ENCODE measurements around the gene LDLRAD3. TPM values are rescaled to one million over a fixed set of nuclear protein-coding genes. Genes with fewer than 3 reads are reported as not detected.

LDLRAD3 gene
- polyA plus RNA-seq, 1 donor, result 11.1 TPM

DNA sequence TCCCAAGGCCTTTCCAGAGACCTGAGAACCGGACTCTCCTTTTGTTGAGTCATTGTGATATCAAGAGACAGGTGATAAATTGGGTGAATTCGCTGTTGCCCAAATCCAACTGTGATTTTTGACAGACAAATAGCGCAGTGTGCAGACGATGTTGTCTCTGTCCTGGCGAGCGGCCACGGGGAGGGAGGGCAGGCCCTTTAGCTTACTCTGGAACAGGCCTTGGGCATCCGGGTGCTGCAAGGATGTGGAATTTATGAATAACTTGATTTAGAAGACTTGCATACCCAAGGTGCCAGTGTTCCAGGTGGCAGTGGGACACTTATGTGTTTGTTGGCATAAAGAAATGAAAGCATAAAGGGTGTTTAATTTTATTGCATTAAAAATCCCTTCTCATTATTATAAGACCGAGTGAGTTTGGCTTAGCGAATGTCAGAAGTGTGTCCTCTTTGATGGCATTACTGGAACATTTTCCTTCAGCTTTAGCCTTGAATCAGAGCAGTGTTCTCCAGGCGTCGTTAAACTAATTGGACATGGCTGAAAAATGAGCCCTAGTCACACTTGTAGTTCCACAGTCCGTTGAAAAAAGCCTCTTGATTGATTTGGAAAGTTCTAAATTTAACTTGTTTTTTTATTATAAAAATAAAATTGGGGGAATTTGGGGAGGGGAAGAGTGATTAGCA is 9.4 kb downstream of the LDLRAD3 start:
- no peaks in the 10 kb centered on the region for H3K36me3 ChIP-seq (ENCODE audit: control insufficient read depth, insufficient read depth, low read length)
- H3K27ac ChIP-seq (ENCODE audit: low read length), result no peak overlapping the region
- no peaks in the 10 kb centered on the region for H3K27me3 ChIP-seq (ENCODE audit: control insufficient read depth, insufficient read depth, low read length)
- no peaks in the 10 kb centered on the region for H3K9me3 ChIP-seq (ENCODE audit: control insufficient read depth, low read depth, low read length)
- H3K4me1 ChIP-seq (ENCODE audit: control insufficient read depth, insufficient read depth, low read length), result no peaks in the 10 kb centered on the region
- DNase-seq, result no peak
- H3K4me3 ChIP-seq (ENCODE audit: low read length), result no peak overlapping the region
- WGBS (ENCODE audit: insufficient coverage, low lambda C conversion rate), result 28% methylated on average over 2 of the region's 13 CpGs

DNA sequence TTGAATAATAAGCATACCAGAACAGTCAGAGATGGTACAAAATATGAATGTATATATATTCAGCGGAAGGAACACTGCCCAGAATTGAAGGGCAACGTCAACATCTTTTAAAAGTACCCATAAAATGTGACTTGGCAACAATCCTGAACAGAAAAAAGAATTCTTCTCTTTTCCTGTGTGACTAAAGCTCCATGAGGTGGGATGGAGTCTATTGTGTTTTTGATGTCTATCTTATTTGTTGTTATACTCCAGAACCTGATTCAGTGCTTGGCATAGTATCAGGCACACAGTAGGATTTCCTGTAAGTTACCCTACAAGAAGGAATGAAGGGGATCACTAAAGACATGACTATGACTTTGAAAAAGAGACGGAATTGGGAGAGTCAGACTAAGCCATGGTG is 10.3 kb downstream of the LDLRAD3 start:
- no peaks in the 10 kb centered on the region for H3K27me3 ChIP-seq (ENCODE audit: control insufficient read depth, insufficient read depth, low read length)
- H3K4me1 ChIP-seq (ENCODE audit: control insufficient read depth, insufficient read depth, low read length), result no peaks in the 10 kb centered on the region
- no peak for DNase-seq
- 90% methylated on average over 2 of the region's 3 CpGs for WGBS (ENCODE audit: insufficient coverage, low lambda C conversion rate)
- H3K36me3 ChIP-seq (ENCODE audit: control insufficient read depth, insufficient read depth, low read length), result no peaks in the 10 kb centered on the region
- H3K9me3 ChIP-seq (ENCODE audit: control insufficient read depth, low read depth, low read length), result no peaks in the 10 kb centered on the region
- no peak overlapping the region for H3K27ac ChIP-seq (ENCODE audit: low read length)
- H3K4me3 ChIP-seq (ENCODE audit: low read length), result no peak overlapping the region

DNA sequence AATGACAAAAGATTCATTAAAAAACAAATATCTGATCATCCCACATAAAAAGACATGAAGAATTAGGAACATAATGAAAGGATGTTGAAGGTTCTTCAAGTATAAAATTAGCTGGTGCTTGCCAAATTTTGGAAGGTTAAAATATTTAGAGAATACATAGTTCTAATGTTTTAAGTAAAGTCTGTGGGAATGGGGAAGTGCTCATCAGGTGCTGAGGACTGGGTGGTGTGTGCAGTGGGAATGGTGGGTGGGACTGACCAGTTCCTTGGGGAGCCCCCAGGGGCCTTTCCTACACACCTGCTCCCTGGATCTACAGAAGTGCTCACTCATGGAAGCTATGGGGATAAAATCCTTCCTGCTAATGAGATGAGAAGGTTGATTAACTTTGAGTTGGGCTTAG is 11.8 kb downstream of the LDLRAD3 start:
- Histone ChIP-seq H3K4me3 (ENCODE audit: low read length) (no peak overlapping the region), H3K9me3 (ENCODE audit: control insufficient read depth, low read depth, low read length) (no peaks in the 10 kb centered on the region), H3K36me3 (ENCODE audit: control insufficient read depth, insufficient read depth, low read length) (no peaks in the 10 kb centered on the region), H3K27ac (ENCODE audit: low read length) (no peak overlapping the region), H3K4me1 (ENCODE audit: control insufficient read depth, insufficient read depth, low read length) (no peaks in the 10 kb centered on the region), H3K27me3 (ENCODE audit: control insufficient read depth, insufficient read depth, low read length) (no peaks in the 10 kb centered on the region)
- DNase-seq, result no peak

DNA sequence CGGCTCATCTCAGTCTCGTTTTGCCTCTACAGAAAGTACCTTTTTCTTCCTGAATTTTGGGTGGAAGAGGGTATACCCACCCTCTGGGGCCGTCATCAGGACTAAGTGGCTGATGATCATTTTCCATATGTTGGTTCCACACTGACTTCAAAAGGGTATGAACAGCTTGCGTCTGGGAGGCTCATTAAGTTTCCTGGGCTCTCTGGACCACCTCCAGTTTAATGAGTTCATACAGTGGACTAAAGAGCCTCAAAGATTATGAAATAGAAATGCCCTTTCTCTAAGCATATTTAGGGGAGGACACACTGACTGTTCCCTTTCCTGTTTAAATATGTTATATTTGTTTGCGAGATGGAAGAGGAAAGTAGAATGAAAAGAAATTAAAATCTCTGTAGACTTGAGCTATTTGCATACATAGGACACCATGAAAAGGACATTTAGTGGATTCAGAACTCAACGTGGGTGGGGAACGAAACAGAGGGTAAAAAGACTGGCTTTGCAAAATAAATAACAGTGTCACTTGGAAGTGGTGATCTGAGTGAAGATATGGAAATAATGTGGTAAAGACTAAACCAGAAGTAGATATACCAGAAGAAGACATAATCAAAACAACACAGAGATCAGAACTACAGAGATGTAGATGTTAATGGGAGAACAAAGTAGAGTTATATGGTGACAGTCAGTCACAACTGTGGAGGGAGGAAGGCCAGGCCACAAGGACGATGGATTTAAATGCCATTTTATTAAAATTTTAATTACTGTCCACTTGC is 18.7 kb downstream of the LDLRAD3 start:
- Histone ChIP-seq H3K9me3 (ENCODE audit: control insufficient read depth, low read depth, low read length) (no peaks in the 10 kb centered on the region), H3K4me1 (ENCODE audit: control insufficient read depth, insufficient read depth, low read length) (no peaks in the 10 kb centered on the region), H3K36me3 (ENCODE audit: control insufficient read depth, insufficient read depth, low read length) (no peaks in the 10 kb centered on the region), H3K4me3 (ENCODE audit: low read length) (no peak overlapping the region), H3K27me3 (ENCODE audit: control insufficient read depth, insufficient read depth, low read length) (no peaks in the 10 kb centered on the region), H3K27ac (ENCODE audit: low read length) (no peak overlapping the region)
- WGBS (ENCODE audit: insufficient coverage, low lambda C conversion rate), result 90% methylated on average over 3 of the region's 8 CpGs
- no peak for DNase-seq

DNA sequence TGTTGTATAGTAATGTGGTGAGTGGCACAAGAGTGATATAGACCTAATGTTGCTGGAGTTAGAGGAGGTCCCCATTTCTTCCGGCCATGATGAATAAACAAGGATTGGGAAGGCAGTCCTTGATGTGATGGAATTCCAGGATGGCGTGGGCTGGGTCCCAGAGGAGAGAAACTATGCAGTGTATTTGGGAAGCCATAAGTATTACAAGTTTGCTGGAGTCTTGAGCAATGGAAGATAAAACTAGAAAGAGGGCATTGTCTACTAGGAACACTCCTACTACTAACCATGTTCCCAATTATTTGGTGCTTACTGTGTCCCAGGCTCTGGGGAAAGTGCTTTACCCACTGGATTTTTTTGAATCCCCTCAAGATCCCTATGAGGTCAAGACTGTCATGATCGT is 20.0 kb downstream of the LDLRAD3 start:
- no peak overlapping the region for H3K4me3 ChIP-seq (ENCODE audit: low read length)
- H3K36me3 ChIP-seq (ENCODE audit: control insufficient read depth, insufficient read depth, low read length), result no peaks in the 10 kb centered on the region
- DNase-seq, result no peak
- H3K27me3 ChIP-seq (ENCODE audit: control insufficient read depth, insufficient read depth, low read length), result no peaks in the 10 kb centered on the region
- no CpG with 5 or more reads among the region's 3 CpGs for WGBS (ENCODE audit: insufficient coverage, low lambda C conversion rate)
- no peaks in the 10 kb centered on the region for H3K4me1 ChIP-seq (ENCODE audit: control insufficient read depth, insufficient read depth, low read length)
- H3K9me3 ChIP-seq (ENCODE audit: control insufficient read depth, low read depth, low read length), result no peaks in the 10 kb centered on the region
- H3K27ac ChIP-seq (ENCODE audit: low read length), result no peak overlapping the region

DNA sequence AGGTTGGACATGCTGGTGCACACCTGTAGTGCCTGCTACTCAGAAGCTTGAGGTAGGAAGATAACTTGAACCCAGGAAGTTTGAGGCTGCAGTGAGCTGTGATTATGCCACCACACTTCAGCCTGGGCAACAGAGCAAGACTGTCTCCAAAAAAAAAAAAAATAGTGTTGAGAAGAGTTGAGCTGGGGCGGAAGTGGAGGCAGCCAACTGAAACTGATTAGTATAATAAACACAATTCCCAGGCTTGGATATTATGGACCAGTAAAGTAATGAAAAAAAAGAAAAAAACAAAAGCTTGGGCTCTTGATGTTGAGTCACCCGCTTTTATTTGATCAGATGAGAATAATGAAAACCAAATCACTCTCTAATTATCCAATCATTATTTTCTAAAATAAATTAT is 21.0 kb downstream of the LDLRAD3 start:
- Histone ChIP-seq H3K4me3 (ENCODE audit: low read length) (no peak overlapping the region), H3K9me3 (ENCODE audit: control insufficient read depth, low read depth, low read length) (no peaks in the 10 kb centered on the region), H3K36me3 (ENCODE audit: control insufficient read depth, insufficient read depth, low read length) (no peaks in the 10 kb centered on the region), H3K27me3 (ENCODE audit: control insufficient read depth, insufficient read depth, low read length) (no peaks in the 10 kb centered on the region), H3K4me1 (ENCODE audit: control insufficient read depth, insufficient read depth, low read length) (no peaks in the 10 kb centered on the region), H3K27ac (ENCODE audit: low read length) (no peak overlapping the region)
- no peak for DNase-seq
- WGBS (ENCODE audit: insufficient coverage, low lambda C conversion rate), result 100% methylated on average over 1 of the region's 2 CpGs

DNA sequence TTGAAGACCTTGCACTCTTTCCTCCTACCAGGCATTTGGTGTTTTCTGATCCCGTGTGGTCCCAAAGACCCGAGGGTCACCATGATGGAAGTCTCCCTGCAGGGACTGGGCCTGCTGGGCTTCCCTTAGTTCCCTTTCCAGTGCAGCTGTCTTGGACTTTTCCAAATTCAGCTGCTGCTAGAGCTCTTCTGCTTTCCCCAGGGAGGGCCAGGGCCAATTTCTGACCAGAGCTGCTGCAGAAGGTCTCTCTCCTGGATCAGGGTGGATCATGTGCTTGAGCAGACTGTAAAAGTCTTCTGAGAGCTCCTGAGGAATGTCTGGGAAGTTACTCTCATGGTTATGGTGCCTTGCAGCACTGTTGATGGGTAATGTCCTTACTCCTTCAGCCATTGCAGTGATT is 23.2 kb downstream of the LDLRAD3 start:
- Histone ChIP-seq H3K4me1 (ENCODE audit: control insufficient read depth, insufficient read depth, low read length) (no peaks in the 10 kb centered on the region), H3K27ac (ENCODE audit: low read length) (no peak overlapping the region), H3K36me3 (ENCODE audit: control insufficient read depth, insufficient read depth, low read length) (no peaks in the 10 kb centered on the region), H3K4me3 (ENCODE audit: low read length) (no peak overlapping the region), H3K27me3 (ENCODE audit: control insufficient read depth, insufficient read depth, low read length) (no peaks in the 10 kb centered on the region), H3K9me3 (ENCODE audit: control insufficient read depth, low read depth, low read length) (no peaks in the 10 kb centered on the region)
- no CpG with 5 or more reads among the region's 2 CpGs for WGBS (ENCODE audit: insufficient coverage, low lambda C conversion rate)
- DNase-seq, result no peak

DNA sequence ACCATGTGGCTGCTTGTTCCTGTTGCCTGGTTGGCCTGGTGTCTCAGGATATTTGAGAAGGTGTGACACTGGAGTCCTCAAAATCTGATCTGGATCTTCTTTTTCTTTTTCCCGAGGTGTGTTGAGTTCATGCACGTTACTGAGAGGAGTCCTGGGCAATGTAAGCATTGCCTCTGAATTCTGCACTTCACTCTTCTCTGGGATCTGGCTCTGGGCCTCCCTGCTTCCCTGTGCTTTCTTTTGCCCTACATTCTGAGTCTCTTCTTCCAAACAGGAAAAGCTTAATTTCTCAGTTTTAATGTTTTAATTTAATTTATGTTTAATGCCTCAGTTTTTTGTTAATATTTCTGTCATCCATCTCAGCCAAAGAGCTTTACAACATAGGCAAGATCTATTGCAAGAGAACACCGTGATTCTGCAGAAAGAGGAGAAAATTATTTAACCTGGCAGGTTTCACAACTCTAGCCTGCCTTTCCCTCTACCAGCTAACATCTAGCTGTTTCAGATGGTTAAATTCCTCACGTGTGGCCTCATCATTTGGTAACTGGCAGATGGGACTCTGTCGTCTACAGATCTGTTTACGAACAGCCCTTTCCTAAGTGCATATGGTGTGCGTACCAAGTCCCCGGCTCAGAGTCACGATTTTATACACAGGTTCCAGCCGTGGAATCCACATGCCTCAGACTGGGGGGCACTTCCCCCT is 24.7 kb downstream of the LDLRAD3 start:
- Histone ChIP-seq H3K9me3 (ENCODE audit: control insufficient read depth, low read depth, low read length) (no peaks in the 10 kb centered on the region), H3K27ac (ENCODE audit: low read length) (no peak overlapping the region), H3K36me3 (ENCODE audit: control insufficient read depth, insufficient read depth, low read length) (no peaks in the 10 kb centered on the region), H3K4me3 (ENCODE audit: low read length) (no peak overlapping the region), H3K27me3 (ENCODE audit: control insufficient read depth, insufficient read depth, low read length) (no peaks in the 10 kb centered on the region), H3K4me1 (ENCODE audit: control insufficient read depth, insufficient read depth, low read length) (no peaks in the 10 kb centered on the region)
- 85% methylated on average over 2 of the region's 10 CpGs for WGBS (ENCODE audit: insufficient coverage, low lambda C conversion rate)
- DNase-seq, result no peak

DNA sequence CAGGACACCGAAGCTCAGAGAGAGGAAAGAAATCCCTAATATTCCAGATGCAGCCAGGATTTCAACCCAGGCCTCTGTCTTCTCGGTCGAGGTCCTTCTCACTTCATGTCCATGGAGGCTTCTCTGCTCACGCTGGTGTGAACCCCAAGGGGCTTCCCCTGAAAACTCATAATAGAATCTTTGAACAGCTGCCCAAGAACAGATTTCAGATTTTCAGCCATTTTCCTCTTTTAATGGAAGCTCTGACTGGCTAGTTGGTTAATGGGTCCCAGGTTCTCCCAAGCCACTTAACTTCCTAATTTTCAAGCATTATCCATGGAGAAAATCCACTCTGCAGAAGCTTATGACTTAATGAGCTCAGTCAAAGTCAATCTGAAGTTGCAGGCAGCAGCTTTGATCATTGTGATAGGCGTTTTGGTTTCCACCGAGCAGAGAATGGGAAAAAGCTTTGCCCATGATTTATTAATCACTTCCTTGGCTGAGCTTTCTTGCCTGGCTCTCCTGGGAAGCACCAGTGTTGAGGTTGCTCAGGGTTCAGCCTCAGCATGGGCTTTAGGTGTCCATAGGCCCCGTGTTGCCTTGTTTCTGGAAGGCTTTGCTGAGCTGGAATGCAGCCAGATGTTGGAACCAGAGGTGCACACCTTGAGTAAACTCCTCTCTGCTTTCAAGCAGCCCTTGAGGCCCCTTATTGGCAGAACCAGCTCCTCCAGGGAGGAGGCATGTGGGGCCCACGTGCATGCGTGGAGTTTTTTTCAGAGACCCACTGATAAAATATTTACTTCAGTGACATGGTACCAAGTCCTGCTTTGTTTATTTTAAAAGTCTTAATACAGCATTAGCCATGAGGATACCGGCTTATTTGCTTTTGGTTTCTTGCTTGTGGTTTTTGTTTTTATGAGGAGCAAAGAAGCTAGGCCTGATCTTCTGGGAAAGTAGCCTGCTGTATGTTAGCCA is 25.5 kb downstream of the LDLRAD3 start:
- Histone ChIP-seq H3K4me3 (ENCODE audit: low read length) (no peak overlapping the region), H3K9me3 (ENCODE audit: control insufficient read depth, low read depth, low read length) (peaks cover 2% of the 10 kb centered on the region), H3K36me3 (ENCODE audit: control insufficient read depth, insufficient read depth, low read length) (no peaks in the 10 kb centered on the region), H3K27ac (ENCODE audit: low read length) (no peak overlapping the region), H3K27me3 (ENCODE audit: control insufficient read depth, insufficient read depth, low read length) (no peaks in the 10 kb centered on the region), H3K4me1 (ENCODE audit: control insufficient read depth, insufficient read depth, low read length) (no peaks in the 10 kb centered on the region)
- DNase-seq, result peak in 1 of 2 donors; percentile 50
- WGBS (ENCODE audit: insufficient coverage, low lambda C conversion rate), result 0% methylated on average over 1 of the region's 10 CpGs

DNA sequence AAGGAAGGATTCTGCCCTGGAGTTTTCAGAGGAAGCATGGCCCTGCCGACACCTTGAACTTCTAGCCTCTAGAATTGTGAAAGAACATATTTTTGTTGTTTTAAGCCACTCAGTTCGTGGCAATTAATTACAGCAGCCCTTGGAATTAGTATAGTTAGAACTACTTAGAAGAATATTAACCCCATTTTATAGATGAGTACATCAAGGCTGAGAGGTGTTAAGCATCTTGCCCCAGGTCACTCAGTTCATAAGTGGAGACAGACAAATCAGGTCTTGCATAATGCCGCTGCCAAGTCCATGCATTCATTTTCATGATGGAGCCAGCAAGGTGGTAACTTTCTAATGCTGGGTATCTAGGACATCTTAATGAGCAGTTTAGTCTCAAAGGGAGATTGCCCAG is 26.6 kb downstream of the LDLRAD3 start:
- no peak for DNase-seq
- no peaks in the 10 kb centered on the region for H3K27me3 ChIP-seq (ENCODE audit: control insufficient read depth, insufficient read depth, low read length)
- no CpG with 5 or more reads among the region's 3 CpGs for WGBS (ENCODE audit: insufficient coverage, low lambda C conversion rate)
- H3K9me3 ChIP-seq (ENCODE audit: control insufficient read depth, low read depth, low read length), result peaks cover 6% of the 10 kb centered on the region
- H3K36me3 ChIP-seq (ENCODE audit: control insufficient read depth, insufficient read depth, low read length), result no peaks in the 10 kb centered on the region
- no peak overlapping the region for H3K27ac ChIP-seq (ENCODE audit: low read length)
- H3K4me1 ChIP-seq (ENCODE audit: control insufficient read depth, insufficient read depth, low read length), result no peaks in the 10 kb centered on the region
- no peak overlapping the region for H3K4me3 ChIP-seq (ENCODE audit: low read length)

Measured in large intestine (tissue), 3 donors.